Measurements from ENCODE around the gene CEP72.
"Not testable (repeated sequence)": the region's sequence is repeated elsewhere in the genome, so short reads cannot be mapped to it uniquely, and the experiment has no call there.

CEP72 gene

DNA sequence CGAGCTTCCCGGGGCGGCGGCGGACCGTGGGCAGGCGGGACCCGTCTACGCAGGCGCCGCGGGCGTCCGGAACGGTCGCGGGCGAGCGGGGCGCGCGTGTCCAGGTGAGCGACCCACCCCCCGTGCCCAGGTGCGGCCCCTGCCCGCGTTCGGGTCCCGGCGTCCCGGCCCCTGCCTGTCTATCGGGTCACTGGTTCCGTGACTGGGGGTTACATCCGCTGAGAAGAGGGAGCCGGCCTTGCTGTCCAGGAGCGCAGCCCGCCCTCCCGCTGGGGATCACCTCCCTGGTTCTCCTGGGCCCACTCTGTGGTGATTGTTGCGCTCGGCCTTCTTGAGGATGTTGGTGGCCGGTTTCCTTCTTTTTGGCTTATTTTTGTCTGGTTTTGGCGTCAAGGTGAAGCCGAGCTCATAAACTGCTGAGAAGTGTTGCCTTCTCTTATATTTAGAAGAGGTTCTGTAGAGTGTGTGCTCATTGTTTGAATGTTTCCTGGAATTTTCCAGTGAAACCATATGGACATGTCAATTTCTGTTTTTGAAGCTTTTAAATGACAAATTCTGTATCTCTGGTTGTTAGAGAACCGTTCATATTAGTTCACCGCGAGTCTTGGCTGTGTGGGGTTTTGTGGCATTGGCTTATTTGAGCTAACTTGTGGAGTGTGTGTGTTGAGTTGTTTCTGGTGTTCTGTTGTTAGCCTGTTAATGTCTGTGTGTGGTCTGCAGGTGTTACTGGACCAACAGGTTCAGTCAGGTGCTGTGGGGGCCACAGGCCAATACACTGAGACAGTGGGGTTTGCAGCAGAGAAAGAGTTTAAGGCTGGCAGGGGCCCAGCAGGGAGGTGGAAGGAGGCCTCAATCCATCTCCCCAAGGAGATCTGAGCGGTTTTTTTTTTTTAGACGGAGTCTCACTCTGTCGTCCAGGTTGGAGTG, 621 bp downstream of the CEP72 start:
- peak in 3 of 4 experiments; percentile 7 to 13 (median 9) for DNase-seq (ENCODE audit: low read depth in 4 of 4, low spot score in 1 of 4)

DNA sequence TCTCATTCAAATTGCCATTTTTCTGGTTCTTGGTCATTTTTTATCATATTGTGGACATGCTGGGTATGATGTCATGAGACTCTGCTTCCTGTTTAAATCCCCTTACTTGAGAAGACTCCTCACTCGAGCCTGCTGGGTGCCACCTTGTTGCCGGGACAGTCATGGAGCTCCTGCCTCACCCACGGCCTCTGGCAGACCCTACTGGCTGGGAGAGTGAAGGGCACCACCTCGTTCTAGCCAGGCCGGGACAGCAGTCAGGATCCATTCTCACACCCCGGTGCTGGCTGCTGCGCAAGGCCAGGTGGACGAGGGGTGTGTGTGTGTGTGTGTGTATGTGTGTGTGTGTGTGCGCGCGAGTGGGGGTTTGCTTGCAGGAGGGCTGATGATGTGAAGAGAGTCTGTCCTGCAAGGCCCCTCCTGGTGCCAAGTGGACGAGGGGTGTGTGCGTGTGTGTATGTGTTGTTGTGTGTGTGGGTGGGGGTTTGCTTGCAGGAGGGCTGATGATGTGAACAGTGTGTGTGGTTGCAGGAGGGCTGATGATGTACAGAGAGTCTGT, 4.4 kb downstream of the CEP72 start:
- DNase-seq (ENCODE audit: low read depth in 4 of 4, low spot score in 1 of 4): no peak

- DNase-seq (ENCODE audit: low read depth in 4 of 4, low spot score in 1 of 4): no peak
Observed at GRCh38 chr5:617896-618295, 5.8 kb downstream of the CEP72 start.

DNA sequence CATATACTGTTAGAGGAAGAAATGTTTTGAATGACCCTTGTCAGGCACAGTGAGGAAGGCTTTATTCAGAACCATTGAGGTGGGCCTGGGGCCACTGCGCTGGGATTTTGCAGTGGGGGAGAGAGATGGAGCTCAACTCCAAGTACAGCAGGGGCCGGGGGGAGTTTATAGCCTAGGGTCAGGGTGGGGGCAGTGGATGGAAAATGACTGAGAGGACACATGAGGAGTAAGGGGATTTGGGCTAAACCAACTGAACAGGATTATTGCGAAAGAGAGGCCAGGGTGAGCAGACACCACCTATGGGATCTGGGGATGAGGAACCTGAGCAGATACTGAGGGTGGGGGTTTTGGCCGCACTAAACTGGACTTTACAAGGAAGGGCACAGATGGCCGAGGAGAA, 6.3 kb downstream of the CEP72 start:
- no peak for DNase-seq (ENCODE audit: low read depth in 4 of 4, low spot score in 1 of 4)

GRCh38 chr5:619444-619843, 7.3 kb downstream of the CEP72 start:
- no peak for DNase-seq (ENCODE audit: low read depth in 4 of 4, low spot score in 1 of 4)

DNA sequence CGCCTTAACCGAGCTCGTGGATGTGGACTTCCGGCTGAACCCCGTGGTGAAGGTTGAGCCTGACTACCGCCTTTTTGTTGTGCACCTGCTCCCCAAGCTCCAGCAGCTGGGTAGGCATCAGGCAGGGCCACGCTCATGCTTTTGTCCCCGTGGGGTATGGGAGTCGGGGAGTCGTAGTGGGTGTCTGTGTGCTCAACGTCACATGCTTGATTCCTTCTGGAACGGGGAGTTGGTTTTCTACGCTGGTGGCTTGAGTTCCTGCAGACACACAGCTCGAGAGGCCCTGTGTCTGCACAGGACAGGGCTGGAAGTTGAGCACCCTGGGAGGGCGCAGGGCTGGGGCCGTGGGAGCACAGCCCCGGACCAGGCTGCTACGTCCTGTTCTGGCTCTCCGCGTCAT, 8.0 kb downstream of the CEP72 start:
- no peak for DNase-seq (ENCODE audit: low read depth in 4 of 4, low spot score in 1 of 4)

DNA sequence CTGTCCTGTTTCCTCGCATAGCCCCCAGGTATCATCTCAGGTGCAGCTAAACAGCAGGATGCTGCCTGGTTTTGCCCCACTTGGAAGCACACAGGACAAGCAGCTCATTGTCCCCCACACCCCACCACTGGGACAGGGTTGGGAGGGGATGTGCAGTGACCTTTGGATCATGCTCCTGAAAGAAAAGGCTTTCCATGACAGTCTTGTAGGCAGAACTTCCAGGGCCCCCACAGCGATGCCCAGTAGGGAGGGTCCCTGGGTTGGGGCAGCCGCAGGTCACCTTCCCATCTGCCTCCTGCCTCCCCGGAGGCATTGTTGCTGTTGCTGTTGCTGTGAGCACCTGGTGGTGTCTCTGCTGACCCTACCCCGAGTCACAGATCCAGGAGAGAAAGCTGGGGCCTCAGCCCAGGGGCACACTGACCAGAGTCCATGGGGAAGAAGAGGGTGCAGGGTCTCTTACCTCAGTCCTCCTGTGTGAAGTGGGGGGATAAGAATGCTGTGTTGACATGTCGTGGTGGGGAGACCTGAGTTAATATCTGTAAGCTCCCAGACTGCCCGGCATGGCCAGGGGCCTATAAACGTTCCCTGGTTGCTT, 8.5 kb downstream of the CEP72 start:
- no peak for DNase-seq (ENCODE audit: low read depth in 4 of 4, low spot score in 1 of 4)

GRCh38 chr5:621341-621761, 9.2 kb downstream of the CEP72 start:
- no peak for DNase-seq (ENCODE audit: low read depth in 4 of 4, low spot score in 1 of 4)

DNA sequence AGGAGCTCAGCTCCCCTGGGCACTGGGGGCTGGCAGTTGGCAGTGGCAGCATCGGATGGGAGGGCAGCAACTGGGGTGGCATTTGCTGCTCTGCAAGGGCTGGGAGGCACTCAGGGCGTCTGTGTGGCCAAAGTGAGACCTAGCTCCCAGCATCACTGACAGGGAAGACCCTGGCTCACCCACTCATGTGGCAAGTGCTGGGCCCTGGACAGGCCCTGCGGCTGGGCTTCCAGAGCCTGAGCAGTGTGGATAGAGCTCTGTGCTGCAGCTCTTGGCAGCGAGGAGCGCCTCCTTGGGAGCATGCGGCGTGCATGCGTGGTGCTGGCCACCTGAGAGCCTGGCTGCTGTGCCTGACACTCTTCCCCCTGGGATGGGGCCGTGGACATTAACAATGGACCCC, 10.2 kb downstream of the CEP72 start:
- DNase-seq (ENCODE audit: low read depth in 4 of 4, low spot score in 1 of 4): no peak

- DNase-seq (ENCODE audit: low read depth in 4 of 4, low spot score in 1 of 4): no peak
Observed at GRCh38 chr5:622946-623522, 10.9 kb downstream of the CEP72 start.

GRCh38 chr5:623531-623930, 11.4 kb downstream of the CEP72 start:
- DNase-seq (ENCODE audit: low read depth in 4 of 4, low spot score in 1 of 4): no peak

- no peak for DNase-seq (ENCODE audit: low read depth in 4 of 4, low spot score in 1 of 4)
Observed at GRCh38 chr5:624118-624950, 12.2 kb downstream of the CEP72 start.

DNA sequence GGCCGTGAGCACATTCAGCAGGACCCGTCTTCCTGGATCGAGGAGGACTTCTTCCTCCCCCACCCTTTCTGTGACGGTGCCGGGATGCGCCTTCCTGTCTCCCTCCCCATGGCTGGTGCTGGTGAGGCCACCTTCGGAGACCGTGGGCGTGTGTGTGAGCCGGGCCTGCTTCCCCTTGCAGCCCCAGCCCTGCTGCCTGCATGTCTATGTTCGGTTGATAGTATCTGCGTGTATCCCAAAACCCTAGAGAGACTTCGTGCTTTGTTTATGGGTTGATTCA, 12.8 kb downstream of the CEP72 start:
- DNase-seq (ENCODE audit: low read depth in 4 of 4, low spot score in 1 of 4): no peak

DNA sequence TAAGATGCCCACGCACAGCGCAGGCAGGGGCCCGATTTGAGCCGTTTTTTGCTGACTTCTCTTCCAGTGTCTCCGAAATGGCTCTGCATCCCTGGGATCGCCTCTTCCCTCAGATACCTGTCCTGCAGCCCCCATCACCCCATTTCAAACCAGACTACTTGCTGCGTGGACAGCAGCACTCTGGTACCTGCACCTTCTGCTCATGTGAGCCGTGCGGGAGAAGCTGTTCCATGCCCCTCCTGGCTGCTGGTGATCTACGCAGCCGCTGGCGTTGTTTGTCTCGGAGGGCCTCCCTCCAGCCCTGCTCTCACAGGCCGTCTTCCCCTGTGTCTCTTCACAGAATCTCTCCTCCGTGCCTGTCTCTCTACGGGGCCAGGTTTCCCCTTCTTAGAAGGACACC, 13.4 kb downstream of the CEP72 start:
- DNase-seq (ENCODE audit: low read depth in 4 of 4, low spot score in 1 of 4): no peak

DNA sequence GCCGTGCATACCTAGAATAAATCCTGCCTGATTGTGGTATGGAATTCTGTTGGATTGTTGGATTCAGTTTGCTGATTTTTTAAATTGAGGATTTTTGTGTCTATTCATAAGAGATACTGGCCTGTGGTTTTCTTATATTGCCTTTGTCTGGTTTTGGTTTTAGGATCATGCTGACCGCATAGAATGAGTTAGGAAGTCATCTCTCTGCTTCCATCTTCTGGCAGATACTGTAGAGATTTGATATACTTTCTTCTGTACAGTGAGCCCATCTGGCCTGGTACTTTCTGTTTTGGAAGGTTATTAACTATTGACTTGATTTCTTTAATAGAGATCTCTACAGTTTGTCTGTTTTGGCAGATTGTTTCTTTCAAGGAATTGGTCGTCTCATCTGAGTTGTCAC, 14.7 kb downstream of the CEP72 start:
- DNase-seq (ENCODE audit: low read depth in 4 of 4, low spot score in 1 of 4): no peak

- no peak for DNase-seq (ENCODE audit: low read depth in 4 of 4, low spot score in 1 of 4)
Observed at GRCh38 chr5:627840-628239, 15.7 kb downstream of the CEP72 start.

- not testable (repeated sequence) for DNase-seq (ENCODE audit: low read depth in 4 of 4, low spot score in 1 of 4)
Observed at GRCh38 chr5:628351-629205, 16.4 kb downstream of the CEP72 start.

GRCh38 chr5:633501-633955, 21.4 kb downstream of the CEP72 start:
- no peak for DNase-seq (ENCODE audit: low read depth in 4 of 4, low spot score in 1 of 4)

- no peak for DNase-seq (ENCODE audit: low read depth in 4 of 4, low spot score in 1 of 4)
Observed at GRCh38 chr5:634191-634590, 22.1 kb downstream of the CEP72 start.

DNA sequence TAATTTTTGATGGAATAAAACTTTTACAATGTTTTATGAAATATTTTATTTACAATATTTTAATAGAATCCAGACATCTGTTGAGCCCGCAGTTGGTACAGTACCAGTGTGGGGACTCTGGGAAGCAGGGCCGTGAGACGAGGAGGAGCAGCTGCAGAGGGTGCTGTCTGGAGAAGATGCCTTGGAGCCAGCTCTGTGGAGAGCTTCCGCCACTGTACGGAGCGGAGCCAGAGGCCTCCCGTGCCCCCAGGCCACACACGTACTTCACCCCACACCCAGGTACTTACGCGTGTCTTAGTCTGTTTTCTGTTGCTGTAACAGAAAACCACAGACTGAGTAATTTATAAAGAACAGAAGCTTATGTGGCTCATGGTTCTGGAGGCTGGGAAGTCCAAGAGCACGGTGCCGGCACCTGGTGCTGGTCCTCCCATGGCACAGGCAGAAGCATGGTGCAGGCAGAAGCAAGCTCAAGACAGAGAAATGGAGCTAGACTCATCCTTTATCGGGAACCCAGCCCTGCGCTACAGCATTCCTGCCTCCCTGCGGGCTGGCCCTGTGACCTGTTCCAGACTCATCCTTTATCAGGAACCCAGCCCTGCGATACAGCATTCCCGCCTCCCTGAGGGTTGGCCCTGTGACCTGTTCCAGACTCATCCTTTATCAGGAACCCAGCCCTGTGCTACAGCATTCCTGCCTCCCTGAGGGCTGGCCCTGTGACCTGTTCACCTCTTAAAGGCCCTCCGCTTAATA, 23.3 kb downstream of the CEP72 start:
- no peak for DNase-seq (ENCODE audit: low read depth in 4 of 4, low spot score in 1 of 4)

Data from stimulated activated CD4-positive, alpha-beta T cell treated with anti-CD3 and anti-CD28 coated beads, Interleukin-1b, Interleukin-23, amount 100 ng/mL, for 24 hours (primary cell).